CD4-positive, alpha-beta T cell treated with Interleukin-6 for 4 hours (primary cell): Measurements from ENCODE around the gene GPATCH2.

Source experiments
- DNase-seq: peaks from one replicate; pipeline ENCODE4 v3.0.0-alpha.2; 2020; ENCODE audit warnings: mixed read lengths

GPATCH2 gene

GRCh38 chr1:217574265-217574949 lies 56.5 kb downstream of the GPATCH2 start:
- DNase-seq: no peak

GRCh38 chr1:217569021-217569420 lies 61.9 kb downstream of the GPATCH2 start:
- no peak for DNase-seq

GRCh38 chr1:217568200-217568599 lies 62.7 kb downstream of the GPATCH2 start:
- no peak for DNase-seq

GRCh38 chr1:217564833-217565232 lies 66.1 kb downstream of the GPATCH2 start:
- DNase-seq: no peak

GRCh38 chr1:217564207-217564606 lies 66.7 kb downstream of the GPATCH2 start:
- no peak for DNase-seq

- DNase-seq: no peak
Measured at GRCh38 chr1:217563179-217563578, 67.7 kb downstream of the GPATCH2 start.

- no peak for DNase-seq
Measured at GRCh38 chr1:217562229-217562878, 68.5 kb downstream of the GPATCH2 start.

- no peak for DNase-seq
Measured at GRCh38 chr1:217561446-217561845, 69.4 kb downstream of the GPATCH2 start.

GRCh38 chr1:217554849-217555248 lies 76.0 kb downstream of the GPATCH2 start:
- DNase-seq: no peak

GRCh38 chr1:217553949-217554509 lies 76.9 kb downstream of the GPATCH2 start:
- no peak for DNase-seq

GRCh38 chr1:217552339-217552951 lies 78.4 kb downstream of the GPATCH2 start:
- no peak for DNase-seq

GRCh38 chr1:217542837-217543236 lies 88.1 kb downstream of the GPATCH2 start:
- no peak for DNase-seq

- no peak for DNase-seq
Measured at GRCh38 chr1:217542136-217542777, 88.6 kb downstream of the GPATCH2 start.

GRCh38 chr1:217540321-217540720 lies 90.6 kb downstream of the GPATCH2 start:
- no peak for DNase-seq

- DNase-seq: no peak
Measured at GRCh38 chr1:217539510-217539909, 91.4 kb downstream of the GPATCH2 start.

- DNase-seq: no peak
Measured at GRCh38 chr1:217535601-217536377, 95.1 kb downstream of the GPATCH2 start.

- DNase-seq: no peak
Measured at GRCh38 chr1:217534566-217534965, 96.3 kb downstream of the GPATCH2 start.

- no peak for DNase-seq
Measured at GRCh38 chr1:217528271-217528670, 102.6 kb downstream of the GPATCH2 start.

GRCh38 chr1:217527151-217527550 lies 103.7 kb downstream of the GPATCH2 start:
- DNase-seq: no peak

GRCh38 chr1:217526636-217527035 lies 104.3 kb downstream of the GPATCH2 start:
- DNase-seq: no peak

- DNase-seq: no peak
Measured at GRCh38 chr1:217525773-217526490, 105.0 kb downstream of the GPATCH2 start.
